Measurements from ENCODE around the gene NFIC.
"Not testable (repeated sequence)": the region's sequence is repeated elsewhere in the genome, so short reads cannot be mapped to it uniquely, and the experiment has no call there.

Gene NFIC

GRCh38 chr19:3398900-3399278 is 32.5 kb downstream of the NFIC start:
- no peak for DNase-seq (ENCODE audit: low spot score)

GRCh38 chr19:3399311-3399710 is 32.9 kb downstream of the NFIC start:
- not testable (repeated sequence) for DNase-seq (ENCODE audit: low spot score)

- DNase-seq (ENCODE audit: low spot score) = no peak
Observed at GRCh38 chr19:3401004-3401768, 34.8 kb downstream of the NFIC start.

GRCh38 chr19:3402631-3403443 is 36.5 kb downstream of the NFIC start:
- no peak for DNase-seq (ENCODE audit: low spot score)

GRCh38 chr19:3403489-3404323 is 37.3 kb downstream of the NFIC start:
- DNase-seq (ENCODE audit: low spot score) = no peak

GRCh38 chr19:3404324-3405260 is 38.2 kb downstream of the NFIC start:
- no peak for DNase-seq (ENCODE audit: low spot score)

- DNase-seq (ENCODE audit: low spot score) = no peak
Observed at GRCh38 chr19:3405261-3405653, 38.9 kb downstream of the NFIC start.

- no peak for DNase-seq (ENCODE audit: low spot score)
Observed at GRCh38 chr19:3406571-3407111, 40.3 kb downstream of the NFIC start.

- no peak for DNase-seq (ENCODE audit: low spot score)
Observed at GRCh38 chr19:3407556-3408516, 41.5 kb downstream of the NFIC start.

GRCh38 chr19:3408996-3409345 is 42.6 kb downstream of the NFIC start:
- DNase-seq (ENCODE audit: low spot score) = no peak

GRCh38 chr19:3409346-3410064 is 43.1 kb downstream of the NFIC start:
- no peak for DNase-seq (ENCODE audit: low spot score)

- no peak for DNase-seq (ENCODE audit: low spot score)
Observed at GRCh38 chr19:3411636-3412035, 45.3 kb downstream of the NFIC start.

GRCh38 chr19:3412066-3412465 is 45.7 kb downstream of the NFIC start:
- DNase-seq (ENCODE audit: low spot score) = no peak

- DNase-seq (ENCODE audit: low spot score) = no peak
Observed at GRCh38 chr19:3413796-3414327, 47.5 kb downstream of the NFIC start.

GRCh38 chr19:3415695-3416094 is 49.3 kb downstream of the NFIC start:
- DNase-seq (ENCODE audit: low spot score) = no peak

GRCh38 chr19:3420244-3420755 is 53.9 kb downstream of the NFIC start:
- DNase-seq (ENCODE audit: low spot score) = no peak

- no peak for DNase-seq (ENCODE audit: low spot score)
Observed at GRCh38 chr19:3420909-3421619, 54.7 kb downstream of the NFIC start.

- not testable (repeated sequence) for DNase-seq (ENCODE audit: low spot score)
Observed at GRCh38 chr19:3421656-3422055, 55.3 kb downstream of the NFIC start.

Data from ecto neural progenitor cell (in vitro differentiated cells).